ENCODE measurements around the gene EPHA4. TPM values are rescaled to one million over a fixed set of nuclear protein-coding genes. Genes with fewer than 3 reads are reported as not detected.

The EPHA4 gene
- total RNA-seq, 1 donor from 2014 or later: 24.1 TPM

DNA sequence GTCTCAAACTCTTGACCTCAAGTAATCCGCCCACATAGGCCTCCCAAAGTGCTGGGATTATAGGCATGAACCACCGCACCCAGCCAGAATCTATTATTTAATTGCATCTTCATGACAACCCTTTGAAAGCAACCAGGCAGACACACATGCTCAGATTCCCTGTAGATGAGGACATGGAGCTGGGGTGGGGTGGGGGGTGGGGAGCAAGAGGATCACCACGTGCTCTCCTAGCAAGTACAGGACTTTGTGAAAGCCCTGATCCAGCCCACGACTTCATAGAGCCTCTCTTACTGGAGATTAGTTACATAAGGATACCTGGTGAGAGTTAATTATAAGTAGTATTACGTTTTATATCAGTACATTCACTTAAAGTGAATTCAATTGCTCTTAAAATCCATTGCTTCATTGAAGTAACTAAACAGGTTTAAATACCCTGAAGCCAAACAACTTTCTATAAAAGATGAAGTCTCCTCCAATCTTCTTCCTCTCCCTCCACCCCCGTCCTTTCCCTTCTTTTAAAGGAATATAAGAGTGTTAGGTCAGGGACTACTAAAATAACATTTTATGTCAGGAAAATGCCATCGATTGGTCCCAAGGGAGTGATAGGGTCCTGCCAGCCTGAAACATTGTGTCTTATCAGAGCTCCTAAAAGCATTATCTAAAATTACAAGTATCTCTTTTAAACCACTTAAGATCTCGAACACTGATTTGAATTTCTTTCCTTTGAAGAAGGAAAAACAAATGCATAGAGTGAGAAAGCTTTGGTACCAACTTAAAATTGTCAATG, 123.9 kb downstream of the EPHA4 start:
- DNase-seq (ENCODE audit: extremely low spot score in 2 of 2): no peak
- no peaks in the 10 kb centered on the region for H3K9me3 ChIP-seq
- no peak overlapping the region for H3K4me3 ChIP-seq
- H3K27me3 ChIP-seq: no peaks in the 10 kb centered on the region
- no peak for TF ChIP-seq POLR2AphosphoS5 (IDR thresholded peaks at IDR 0.05; ENCODE audit: insufficient read depth in 1 of 2, low read depth in 1 of 2)
- TF ChIP-seq, protein P1, sequence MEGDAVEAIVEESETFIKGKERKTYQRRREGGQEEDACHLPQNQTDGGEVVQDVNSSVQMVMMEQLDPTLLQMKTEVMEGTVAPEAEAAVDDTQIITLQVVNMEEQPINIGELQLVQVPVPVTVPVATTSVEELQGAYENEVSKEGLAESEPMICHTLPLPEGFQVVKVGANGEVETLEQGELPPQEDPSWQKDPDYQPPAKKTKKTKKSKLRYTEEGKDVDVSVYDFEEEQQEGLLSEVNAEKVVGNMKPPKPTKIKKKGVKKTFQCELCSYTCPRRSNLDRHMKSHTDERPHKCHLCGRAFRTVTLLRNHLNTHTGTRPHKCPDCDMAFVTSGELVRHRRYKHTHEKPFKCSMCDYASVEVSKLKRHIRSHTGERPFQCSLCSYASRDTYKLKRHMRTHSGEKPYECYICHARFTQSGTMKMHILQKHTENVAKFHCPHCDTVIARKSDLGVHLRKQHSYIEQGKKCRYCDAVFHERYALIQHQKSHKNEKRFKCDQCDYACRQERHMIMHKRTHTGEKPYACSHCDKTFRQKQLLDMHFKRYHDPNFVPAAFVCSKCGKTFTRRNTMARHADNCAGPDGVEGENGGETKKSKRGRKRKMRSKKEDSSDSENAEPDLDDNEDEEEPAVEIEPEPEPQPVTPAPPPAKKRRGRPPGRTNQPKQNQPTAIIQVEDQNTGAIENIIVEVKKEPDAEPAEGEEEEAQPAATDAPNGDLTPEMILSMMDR (IDR thresholded peaks at IDR 0.05): no peak
- TF ChIP-seq POLR2A (IDR thresholded peaks at IDR 0.05): no peak
- intact Hi-C loops (cut with DNase I): no loop called here
- H3K36me3 ChIP-seq: no peaks in the 10 kb centered on the region
- no peak overlapping the region for H3K27ac ChIP-seq
- H3K4me1 ChIP-seq: no peaks in the 10 kb centered on the region

DNA sequence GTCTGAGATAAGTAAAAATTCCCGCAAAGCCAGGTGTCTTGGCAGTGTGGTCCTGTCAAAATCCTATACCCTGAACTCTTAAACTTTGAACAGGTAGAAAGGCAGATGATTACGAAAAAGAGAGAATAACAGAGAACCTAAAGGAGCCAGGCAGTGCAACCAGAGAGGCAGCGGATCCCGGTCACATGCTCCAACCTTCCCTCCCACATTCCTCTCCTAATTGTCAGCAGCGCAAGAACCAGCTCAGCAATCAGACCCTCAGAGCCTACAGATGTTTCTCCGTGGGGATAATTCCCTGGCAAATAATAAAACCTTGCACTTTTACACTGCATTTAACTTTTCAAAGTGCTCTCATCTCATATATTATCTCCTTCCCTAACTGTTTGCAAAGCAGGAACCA, 124.8 kb downstream of the EPHA4 start:
- Histone ChIP-seq H3K9me3 (no peaks in the 10 kb centered on the region), H3K4me1 (no peaks in the 10 kb centered on the region), H3K4me3 (no peak overlapping the region), H3K36me3 (no peaks in the 10 kb centered on the region), H3K27ac (no peak overlapping the region), H3K27me3 (no peaks in the 10 kb centered on the region)
- intact Hi-C loops (cut with DNase I): no loop called here
- TF ChIP-seq POLR2A (IDR thresholded peaks at IDR 0.05) (no peak), POLR2AphosphoS5 (IDR thresholded peaks at IDR 0.05; ENCODE audit: insufficient read depth in 1 of 2, low read depth in 1 of 2) (no peak)
- TF ChIP-seq, protein P1 (IDR thresholded peaks at IDR 0.05): no peak
- DNase-seq (ENCODE audit: extremely low spot score in 2 of 2): no peak

DNA sequence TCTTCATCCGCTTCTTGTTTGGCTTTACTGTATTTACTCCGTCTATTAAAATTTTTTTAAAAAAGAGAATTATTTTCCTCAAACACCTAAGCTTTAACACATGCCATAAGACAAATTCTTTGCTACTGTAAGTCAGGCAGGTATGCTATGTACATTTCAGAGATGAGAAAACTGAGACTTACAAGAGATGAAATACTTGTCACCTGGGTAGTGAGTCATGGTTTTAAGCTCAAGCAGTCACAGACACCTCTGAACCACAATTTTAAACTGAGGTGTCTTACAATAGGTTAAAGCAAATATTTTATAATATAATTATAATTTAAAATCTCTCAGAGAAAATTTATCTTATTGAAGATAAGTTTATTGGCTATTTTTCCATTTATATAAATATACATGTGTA, 126.0 kb downstream of the EPHA4 start:
- H3K4me1 ChIP-seq: no peaks in the 10 kb centered on the region
- DNase-seq (ENCODE audit: extremely low spot score in 2 of 2): no peak
- no peak overlapping the region for H3K4me3 ChIP-seq
- H3K36me3 ChIP-seq: peaks cover 0 to 8% of the 10 kb centered on the region in 2 donors
- no peaks in the 10 kb centered on the region for H3K27me3 ChIP-seq
- H3K9me3 ChIP-seq: no peaks in the 10 kb centered on the region
- H3K27ac ChIP-seq: no peak overlapping the region
- intact Hi-C loops (cut with DNase I): no loop called here
- TF ChIP-seq POLR2AphosphoS5 (IDR thresholded peaks at IDR 0.05; ENCODE audit: insufficient read depth in 1 of 2, low read depth in 1 of 2) (no peak), POLR2A (IDR thresholded peaks at IDR 0.05) (no peak)
- TF ChIP-seq, protein P1 (IDR thresholded peaks at IDR 0.05): no peak

DNA sequence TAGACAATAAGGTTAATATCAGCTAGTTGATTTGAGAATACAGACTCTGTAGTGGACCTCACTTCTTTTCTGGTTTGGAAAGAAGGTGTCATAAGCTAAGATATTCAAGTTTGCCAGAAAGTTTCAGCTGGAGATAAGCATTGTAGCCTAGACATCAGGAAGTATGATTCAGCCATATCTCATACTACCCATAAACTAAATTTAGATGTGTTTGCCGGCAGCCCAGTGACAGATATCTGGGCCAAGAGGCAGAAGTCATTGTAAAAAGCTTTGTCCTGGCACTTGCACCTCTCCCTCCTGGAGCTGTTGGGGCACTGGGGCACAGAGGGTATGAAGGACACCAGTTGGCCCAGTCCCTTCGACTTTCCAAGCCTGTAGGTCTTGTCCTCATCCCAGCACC, 128.0 kb downstream of the EPHA4 start:
- H3K4me1 ChIP-seq: no peaks in the 10 kb centered on the region
- intact Hi-C loops (cut with DNase I): no loop called here
- H3K27ac ChIP-seq: no peak overlapping the region
- H3K36me3 ChIP-seq: peaks cover 0 to 8% of the 10 kb centered on the region in 2 donors
- H3K4me3 ChIP-seq: no peak overlapping the region
- H3K27me3 ChIP-seq: no peaks in the 10 kb centered on the region
- H3K9me3 ChIP-seq: no peaks in the 10 kb centered on the region
- no peak for TF ChIP-seq POLR2A (IDR thresholded peaks at IDR 0.05)
- peak in 1 of 2 donors; percentile 56 for TF ChIP-seq POLR2AphosphoS5 (IDR thresholded peaks at IDR 0.05; ENCODE audit: insufficient read depth in 1 of 2, low read depth in 1 of 2)
- TF ChIP-seq, protein P1 (IDR thresholded peaks at IDR 0.05): no peak
- no peak for DNase-seq (ENCODE audit: extremely low spot score in 2 of 2)

DNA sequence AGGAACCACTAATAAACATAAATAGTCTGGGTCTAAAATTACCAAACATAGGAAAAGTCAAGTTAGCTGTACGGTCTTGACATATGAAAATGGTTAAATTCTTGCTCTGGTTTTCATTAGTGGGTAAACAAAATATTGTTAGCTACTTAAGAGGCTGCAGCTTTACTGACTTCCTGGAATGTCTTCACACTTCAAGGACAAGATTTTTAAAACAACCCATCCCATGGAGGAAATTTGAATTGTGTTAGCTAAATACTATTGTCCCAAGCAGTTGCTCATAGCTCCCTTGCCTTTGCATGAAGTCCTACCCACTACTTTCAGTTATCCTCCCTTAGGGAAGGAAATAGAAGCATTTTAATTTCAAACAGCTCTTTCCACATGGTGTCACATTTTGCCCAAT, 128.5 kb downstream of the EPHA4 start:
- Histone ChIP-seq H3K36me3 (peaks cover 0 to 8% of the 10 kb centered on the region in 2 donors), H3K27ac (no peak overlapping the region), H3K4me3 (no peak overlapping the region), H3K27me3 (no peaks in the 10 kb centered on the region), H3K9me3 (no peaks in the 10 kb centered on the region), H3K4me1 (no peaks in the 10 kb centered on the region)
- TF ChIP-seq, protein P1 (IDR thresholded peaks at IDR 0.05): no peak
- TF ChIP-seq POLR2A (IDR thresholded peaks at IDR 0.05) (no peak), POLR2AphosphoS5 (IDR thresholded peaks at IDR 0.05; ENCODE audit: insufficient read depth in 1 of 2, low read depth in 1 of 2) (no peak)
- intact Hi-C loops (cut with DNase I): no loop called here
- no peak for DNase-seq (ENCODE audit: extremely low spot score in 2 of 2)

Measured in vagina (tissue), 2 donors.